Activated CD8-positive, alpha-beta T cell treated with anti-CD3 and anti-CD28 coated beads for 36 hours (primary cell): ENCODE data around the gene NEAT1. TPM values are rescaled to one million over a fixed set of nuclear protein-coding genes. Genes with fewer than 3 reads are reported as not detected.
A peak's percentile ranks its signal among the peaks of the same experiment; 100 is the strongest.

Source experiments
- ATAC-seq: fragments of 200-7000 bp; cut with Tn5 transposase; one replicate; pipeline ENCODE4 v1.10.0; 2021; ENCODE audit warnings: mild to moderate bottlenecking, moderate library complexity
- CTCF ChIA-PET: fragments of 350-600 bp; sonication (Branson Sonifier 250); formaldehyde crosslinking; loops from one replicate; lab custom pipeline; 2021; ENCODE audit warnings: antibody characterized with exemption; lab: Charles Lee
- POLR2A ChIA-PET: fragments of 350-600 bp; sonication (Branson Sonifier 250); formaldehyde crosslinking; loops from one replicate; lab custom pipeline; 2021; ENCODE audit warnings: antibody characterized with exemption; lab: Charles Lee
- DNase-seq: peaks from one replicate; pipeline ENCODE4 v3.0.0-alpha.2; 2020
- H3K27ac Mint-ChIP-seq: one replicate; pipeline ENCODE4 v1.8.0; 2021; ENCODE audit warnings: mild to moderate bottlenecking, mixed read lengths
- H3K27me3 Mint-ChIP-seq: one replicate; pipeline ENCODE4 v1.8.0; 2021; ENCODE audit warnings: mixed read lengths
- H3K36me3 Mint-ChIP-seq: one replicate; pipeline ENCODE4 v1.8.0; 2021; ENCODE audit warnings: low read depth, mixed read lengths
- H3K4me1 Mint-ChIP-seq: one replicate; pipeline ENCODE4 v1.8.0; 2021; ENCODE audit warnings: low read depth, mixed read lengths
- H3K4me3 Mint-ChIP-seq: one replicate; pipeline ENCODE4 v1.8.0; 2021; ENCODE audit warnings: mild to moderate bottlenecking, moderate library complexity, mixed read lengths
- H3K9me3 Mint-ChIP-seq: one replicate; pipeline ENCODE4 v1.8.0; 2021; ENCODE audit warnings: mixed read lengths
- intact Hi-C: fragments of 100-400 bp; cut with micrococcal nuclease; formaldehyde crosslinking; loops from one replicate; pipeline ENCODE4 v1.10.0; 2022
- total RNA-seq, 2 experiments: library from RNA; stranded (reverse); gene quantifications; one replicate each; pipeline ENCODE4 v1.2.3, GENCODE V29; 2021
- TF ChIP-seq, protein P1 (sequence below): fragments of 200-600 bp; IDR thresholded peaks from one replicate; pipeline ENCODE4 v1.8.0; 2022; ENCODE audit warnings: antibody characterized with exemption, mild to moderate bottlenecking

NEAT1 gene
- total RNA-seq, 2 experiments from 2014 or later, result 313 to 358 TPM

GRCh38 chr11:65435981-65436411 is 13.4 kb downstream of the NEAT1 start:
- peak overlapping the region; percentile 67 for H3K27ac Mint-ChIP-seq
- intact Hi-C loops, result no loop called here
- DNase-seq, result no peak
- TF ChIP-seq, protein P1, sequence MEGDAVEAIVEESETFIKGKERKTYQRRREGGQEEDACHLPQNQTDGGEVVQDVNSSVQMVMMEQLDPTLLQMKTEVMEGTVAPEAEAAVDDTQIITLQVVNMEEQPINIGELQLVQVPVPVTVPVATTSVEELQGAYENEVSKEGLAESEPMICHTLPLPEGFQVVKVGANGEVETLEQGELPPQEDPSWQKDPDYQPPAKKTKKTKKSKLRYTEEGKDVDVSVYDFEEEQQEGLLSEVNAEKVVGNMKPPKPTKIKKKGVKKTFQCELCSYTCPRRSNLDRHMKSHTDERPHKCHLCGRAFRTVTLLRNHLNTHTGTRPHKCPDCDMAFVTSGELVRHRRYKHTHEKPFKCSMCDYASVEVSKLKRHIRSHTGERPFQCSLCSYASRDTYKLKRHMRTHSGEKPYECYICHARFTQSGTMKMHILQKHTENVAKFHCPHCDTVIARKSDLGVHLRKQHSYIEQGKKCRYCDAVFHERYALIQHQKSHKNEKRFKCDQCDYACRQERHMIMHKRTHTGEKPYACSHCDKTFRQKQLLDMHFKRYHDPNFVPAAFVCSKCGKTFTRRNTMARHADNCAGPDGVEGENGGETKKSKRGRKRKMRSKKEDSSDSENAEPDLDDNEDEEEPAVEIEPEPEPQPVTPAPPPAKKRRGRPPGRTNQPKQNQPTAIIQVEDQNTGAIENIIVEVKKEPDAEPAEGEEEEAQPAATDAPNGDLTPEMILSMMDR, result no peak
- CTCF ChIA-PET, result interaction anchor here (1.7 kb wide), 1 partner anchor 19 kb away, joined by 11 read pairs; no protein-coding TSS in a partner anchor
- H3K36me3 Mint-ChIP-seq, result peaks cover 71% of the 10 kb centered on the region
- peak; percentile 10 for ATAC-seq
- POLR2A ChIA-PET, result interaction anchor here (0.6 to 3.4 kb wide), 9 partner anchors 9 to 70 kb away, joined by 3 to 41 read pairs (median 5); partner anchors contain the start of genes MALAT1 and NEAT1
- no peak overlapping the region for H3K4me3 Mint-ChIP-seq
- no peaks in the 10 kb centered on the region for H3K27me3 Mint-ChIP-seq
- peaks cover 86% of the 10 kb centered on the region for H3K4me1 Mint-ChIP-seq
- H3K9me3 Mint-ChIP-seq, result no peaks in the 10 kb centered on the region

- ChIA-PET POLR2A (interaction anchor here (0.5 to 3.4 kb wide), 14 partner anchors 10 to 74 kb away, joined by 3 to 41 read pairs (median 5); partner anchors contain the start of genes MALAT1 and NEAT1), CTCF (interaction anchor here (1.0 to 1.8 kb wide), 4 partner anchors 10 to 63 kb away, joined by 3 to 11 read pairs (median 4); no protein-coding TSS in a partner anchor)
- Mint-ChIP-seq H3K27me3 (no peaks in the 10 kb centered on the region), H3K4me3 (no peak overlapping the region), H3K9me3 (no peaks in the 10 kb centered on the region), H3K4me1 (peaks cover 85% of the 10 kb centered on the region), H3K27ac (peak overlapping the region; percentile 67), H3K36me3 (peaks cover 73% of the 10 kb centered on the region)
- intact Hi-C loops, result no loop called here
- TF ChIP-seq, protein P1, result no peak
- peak; percentile 15 for ATAC-seq
- DNase-seq, result peak; percentile 45
These were observed 13.9 kb downstream of the NEAT1 start for GRCh38 chr11:65436412-65437032.

DNA sequence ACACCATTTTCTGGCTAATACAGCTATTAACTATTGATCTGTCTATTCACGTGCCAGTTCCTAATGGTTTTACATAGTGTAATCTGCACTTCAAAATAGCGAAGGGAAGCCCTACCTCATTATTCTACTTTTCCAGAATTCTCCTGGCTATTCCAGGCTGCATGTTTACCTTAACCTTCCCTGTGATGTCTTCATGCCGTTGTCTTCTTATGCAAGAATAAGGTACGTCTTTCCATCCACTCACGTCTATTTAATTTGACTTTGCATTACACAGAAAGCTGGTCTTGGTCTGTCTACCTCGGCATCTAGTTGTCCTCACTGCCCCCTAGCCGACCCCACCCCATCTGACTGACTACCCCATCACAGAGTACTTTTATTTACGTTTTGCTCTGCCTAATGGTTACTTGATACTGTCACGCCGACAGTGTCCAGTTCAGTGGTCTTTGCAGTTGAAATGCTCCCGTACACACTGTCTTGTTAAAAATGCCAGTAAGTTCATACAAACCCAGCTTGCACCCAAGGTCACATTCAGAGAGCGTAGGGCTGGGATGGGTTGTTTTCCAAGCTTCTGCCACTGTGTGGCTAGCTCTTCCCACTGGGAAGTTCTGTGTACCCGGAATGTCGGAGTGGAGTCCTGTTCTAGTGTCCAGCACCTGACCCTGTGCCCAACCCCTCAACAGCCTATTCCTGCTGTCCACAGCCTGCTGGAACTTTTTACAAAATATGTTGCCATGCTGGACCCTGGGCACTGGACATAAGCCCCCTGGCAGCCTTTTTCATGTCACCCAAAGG is 15.0 kb downstream of the NEAT1 start:
- ATAC-seq (no peak), DNase-seq (no peak)
- TF ChIP-seq, protein P1, result no peak
- intact Hi-C loops, result no loop called here
- Mint-ChIP-seq H3K27me3 (no peaks in the 10 kb centered on the region), H3K9me3 (no peaks in the 10 kb centered on the region), H3K27ac (peak overlapping the region; percentile 46), H3K36me3 (peaks cover 69% of the 10 kb centered on the region), H3K4me3 (no peak overlapping the region), H3K4me1 (peaks cover 82% of the 10 kb centered on the region)
- ChIA-PET POLR2A (interaction anchor here (0.7 to 3.4 kb wide), 10 partner anchors 8 to 110 kb away, joined by 4 to 41 read pairs (median 6); partner anchors contain the start of genes MALAT1 and NEAT1), CTCF (interaction anchor here (1.2 to 1.8 kb wide), 3 partner anchors 9 to 21 kb away, joined by 3 to 11 read pairs (median 4); no protein-coding TSS in a partner anchor)

DNA sequence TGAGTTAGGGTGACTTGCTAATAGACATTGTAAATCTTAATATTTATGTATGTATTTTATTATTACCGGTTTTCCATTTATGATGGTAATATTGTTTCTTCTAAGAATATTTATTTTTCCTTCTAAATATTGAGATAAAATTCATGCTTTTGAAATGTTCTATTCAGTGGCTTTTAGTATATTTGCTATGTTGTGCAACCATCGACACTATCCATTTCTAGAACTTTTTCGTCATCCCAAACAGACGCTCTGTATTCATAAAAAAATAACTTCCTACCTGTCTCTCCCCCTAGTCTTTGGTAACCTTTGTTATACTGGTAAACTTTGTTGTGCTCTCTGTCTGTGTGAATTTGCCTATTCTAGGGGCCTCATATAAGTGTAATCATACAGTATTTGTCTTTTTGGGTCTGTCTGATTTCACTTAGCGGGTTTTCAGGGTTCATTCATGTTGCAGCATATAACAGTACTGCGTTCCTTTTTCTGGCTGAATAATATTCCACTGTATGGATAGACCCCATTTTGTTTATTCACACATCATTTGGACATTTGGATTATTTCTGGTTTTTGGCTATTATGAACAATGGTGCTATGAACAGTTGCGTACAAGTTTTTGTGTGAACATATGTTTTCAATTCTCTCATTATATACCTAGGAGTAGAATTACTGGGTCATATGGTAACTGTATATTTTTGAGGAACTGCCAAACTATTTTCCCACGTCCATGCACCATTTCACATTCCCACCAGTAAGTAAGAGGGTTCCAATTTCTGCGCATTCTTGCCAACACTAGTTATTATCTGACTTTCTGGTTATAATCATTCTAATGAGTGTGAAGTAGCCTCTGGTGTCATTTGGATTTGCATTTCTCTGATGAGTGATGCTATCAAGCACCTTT is 15.9 kb downstream of the NEAT1 start:
- peaks cover 80% of the 10 kb centered on the region for H3K4me1 Mint-ChIP-seq
- no peaks in the 10 kb centered on the region for H3K9me3 Mint-ChIP-seq
- POLR2A ChIA-PET, result interaction anchor here (1.9 to 3.2 kb wide), 2 partner anchors 10 to 67 kb away, joined by 7 to 15 read pairs; no protein-coding TSS in a partner anchor
- peak overlapping the region; percentile 56 for H3K27ac Mint-ChIP-seq
- DNase-seq (no peak), ATAC-seq (no peak)
- CTCF ChIA-PET, result interaction anchor here (1.8 kb wide), 1 partner anchor 9 kb away, joined by 4 read pairs; no protein-coding TSS in a partner anchor
- H3K4me3 Mint-ChIP-seq, result no peak overlapping the region
- intact Hi-C loops, result no loop called here
- no peaks in the 10 kb centered on the region for H3K27me3 Mint-ChIP-seq
- TF ChIP-seq, protein P1, result no peak
- peaks cover 70% of the 10 kb centered on the region for H3K36me3 Mint-ChIP-seq
